ENCODE data around the gene AASDHPPT.

AASDHPPT gene

DNA sequence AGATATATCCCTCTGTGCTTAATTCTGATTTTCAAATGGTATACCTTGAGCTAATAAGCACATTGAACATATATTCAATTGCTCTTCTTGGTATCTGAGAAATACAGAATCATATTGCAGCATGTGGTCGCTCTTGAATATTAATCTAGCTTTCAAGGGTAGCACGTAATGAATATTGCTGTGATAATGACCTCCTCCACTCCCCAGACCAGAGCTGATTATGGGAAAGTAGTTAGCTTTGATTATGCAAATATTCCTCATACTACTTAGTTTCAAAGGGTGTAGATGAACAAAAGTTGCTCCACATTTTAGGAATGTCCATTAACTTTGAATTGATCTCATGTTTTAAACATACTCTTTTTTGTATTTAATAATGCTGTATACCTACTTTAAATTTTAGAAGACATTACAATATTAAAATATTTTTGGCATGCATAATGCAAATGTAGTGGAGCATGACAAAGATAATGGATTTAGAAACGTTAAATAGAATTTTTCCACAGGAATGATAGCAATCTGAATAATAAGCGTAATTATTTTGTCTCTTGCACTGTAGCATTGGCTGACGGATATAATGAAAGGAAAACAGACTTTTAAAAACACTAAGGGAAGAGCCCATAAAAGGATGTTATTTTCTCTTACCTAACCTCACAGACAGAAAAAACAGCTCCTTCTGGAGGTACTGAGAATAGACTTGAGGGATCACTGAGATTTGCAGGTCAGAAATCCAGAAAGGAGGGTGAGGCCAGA lies 27.6 kb upstream of the AASDHPPT start:
- TF ChIP-seq ZNF596 (tag by site-specific recombination; IDR thresholded peaks at IDR 0.05) = no peak
- TF ChIP-seq ELK4 (IDR thresholded peaks at IDR 0.05; ENCODE audit: borderline replicate concordance, low read depth, low read length) = no peak
- no peak for TF ChIP-seq ZNF16 (tag by site-specific recombination; IDR thresholded peaks at IDR 0.05; ENCODE audit: low read depth)
- no peak for TF ChIP-seq ZBTB20 (tag by site-specific recombination; IDR thresholded peaks at IDR 0.05)
- TF ChIP-seq ZNF791 (tag by site-specific recombination; IDR thresholded peaks at IDR 0.05) = no peak
- no peak for TF ChIP-seq ZBTB21 (tag by site-specific recombination; IDR thresholded peaks at IDR 0.05)
- no peak for TF ChIP-seq AEBP2 (tag by site-specific recombination; IDR thresholded peaks at IDR 0.05; ENCODE audit: borderline replicate concordance)
- no peak for TF ChIP-seq ZNF654 (tag by site-specific recombination; IDR thresholded peaks at IDR 0.05; ENCODE audit: low read depth)
- TF ChIP-seq ZNF473 (tag by site-specific recombination; IDR thresholded peaks at IDR 0.05) = no peak
- TF ChIP-seq ZNF561 (tag by site-specific recombination; IDR thresholded peaks at IDR 0.05; ENCODE audit: borderline replicate concordance) = no peak
- TF ChIP-seq, protein P1, sequence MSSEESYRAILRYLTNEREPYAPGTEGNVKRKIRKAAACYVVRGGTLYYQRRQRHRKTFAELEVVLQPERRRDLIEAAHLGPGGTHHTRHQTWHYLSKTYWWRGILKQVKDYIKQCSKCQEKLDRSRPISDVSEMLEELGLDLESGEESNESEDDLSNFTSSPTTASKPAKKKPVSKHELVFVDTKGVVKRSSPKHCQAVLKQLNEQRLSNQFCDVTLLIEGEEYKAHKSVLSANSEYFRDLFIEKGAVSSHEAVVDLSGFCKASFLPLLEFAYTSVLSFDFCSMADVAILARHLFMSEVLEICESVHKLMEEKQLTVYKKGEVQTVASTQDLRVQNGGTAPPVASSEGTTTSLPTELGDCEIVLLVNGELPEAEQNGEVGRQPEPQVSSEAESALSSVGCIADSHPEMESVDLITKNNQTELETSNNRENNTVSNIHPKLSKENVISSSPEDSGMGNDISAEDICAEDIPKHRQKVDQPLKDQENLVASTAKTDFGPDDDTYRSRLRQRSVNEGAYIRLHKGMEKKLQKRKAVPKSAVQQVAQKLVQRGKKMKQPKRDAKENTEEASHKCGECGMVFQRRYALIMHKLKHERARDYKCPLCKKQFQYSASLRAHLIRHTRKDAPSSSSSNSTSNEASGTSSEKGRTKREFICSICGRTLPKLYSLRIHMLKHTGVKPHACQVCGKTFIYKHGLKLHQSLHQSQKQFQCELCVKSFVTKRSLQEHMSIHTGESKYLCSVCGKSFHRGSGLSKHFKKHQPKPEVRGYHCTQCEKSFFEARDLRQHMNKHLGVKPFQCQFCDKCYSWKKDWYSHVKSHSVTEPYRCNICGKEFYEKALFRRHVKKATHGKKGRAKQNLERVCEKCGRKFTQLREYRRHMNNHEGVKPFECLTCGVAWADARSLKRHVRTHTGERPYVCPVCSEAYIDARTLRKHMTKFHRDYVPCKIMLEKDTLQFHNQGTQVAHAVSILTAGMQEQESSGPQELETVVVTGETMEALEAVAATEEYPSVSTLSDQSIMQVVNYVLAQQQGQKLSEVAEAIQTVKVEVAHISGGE (tag by site-specific recombination; conservative IDR thresholded peaks at IDR 0.05; ENCODE audit: low read depth) = no peak
- no peak for TF ChIP-seq ZNF416 (tag by site-specific recombination; IDR thresholded peaks at IDR 0.05)
- TF ChIP-seq REST (tag by site-specific recombination; IDR thresholded peaks at IDR 0.05) = no peak
- no peak for TF ChIP-seq EGR2 (tag by site-specific recombination; IDR thresholded peaks at IDR 0.05; ENCODE audit: low read depth)
- no peak for TF ChIP-seq OVOL3 (tag by site-specific recombination; IDR thresholded peaks at IDR 0.05)
- TF ChIP-seq GLI4 (tag by site-specific recombination; IDR thresholded peaks at IDR 0.05) = no peak
- no peak for TF ChIP-seq ZNF423 (tag by site-specific recombination; IDR thresholded peaks at IDR 0.05)
- TF ChIP-seq, protein P2, sequence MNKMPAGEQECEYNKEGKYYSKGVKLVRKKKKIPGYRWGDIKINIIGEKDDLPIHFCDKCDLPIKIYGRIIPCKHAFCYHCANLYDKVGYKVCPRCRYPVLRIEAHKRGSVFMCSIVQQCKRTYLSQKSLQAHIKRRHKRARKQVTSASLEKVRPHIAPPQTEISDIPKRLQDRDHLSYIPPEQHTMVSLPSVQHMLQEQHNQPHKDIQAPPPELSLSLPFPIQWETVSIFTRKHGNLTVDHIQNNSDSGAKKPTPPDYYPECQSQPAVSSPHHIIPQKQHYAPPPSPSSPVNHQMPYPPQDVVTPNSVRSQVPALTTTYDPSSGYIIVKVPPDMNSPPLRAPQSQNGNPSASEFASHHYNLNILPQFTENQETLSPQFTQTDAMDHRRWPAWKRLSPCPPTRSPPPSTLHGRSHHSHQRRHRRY (tag by site-specific recombination; IDR thresholded peaks at IDR 0.05) = no peak
- TF ChIP-seq ZBTB7A (tag by site-specific recombination; IDR thresholded peaks at IDR 0.05; ENCODE audit: low read depth) = no peak

More for the DNA sequence above, 27.6 kb upstream of the AASDHPPT start:
- H3K4me3 ChIP-seq (ENCODE audit: low read depth, low read length) = no peak overlapping the region
- CTCF ChIA-PET = no interaction called here
- H3K27ac ChIP-seq (ENCODE audit: extremely low read depth, low read depth, low read length) = no peak overlapping the region
- H3K9me3 ChIP-seq (ENCODE audit: control insufficient read depth, insufficient read depth, low read depth, low read length) = no peaks in the 10 kb centered on the region
- H3K4me1 ChIP-seq (ENCODE audit: control insufficient read depth, insufficient read depth, low read length) = no peaks in the 10 kb centered on the region
- POLR2A ChIA-PET = no interaction called here
- no peaks in the 10 kb centered on the region for H3K36me3 ChIP-seq (ENCODE audit: control insufficient read depth in 2 of 2, insufficient read depth in 1 of 2, low read length in 2 of 2)
